Tibial nerve (tissue), 4 donors: Measurements from ENCODE around the gene ASIP. TPM values are rescaled to one million over a fixed set of nuclear protein-coding genes. Genes with fewer than 3 reads are reported as not detected.
A peak's percentile ranks its signal among the peaks of the same experiment; 100 is the strongest.
"Not testable (repeated sequence)": the region's sequence is repeated elsewhere in the genome, so short reads cannot be mapped to it uniquely, and the experiment has no call there.

Experiments
- DNase-seq, 2 donors: peaks; one replicate each; pipeline ENCODE4 v3.0.0-alpha.2; 2019; ENCODE audit warnings: low spot score in 2 of 2
- H3K27ac ChIP-seq, 4 donors: fragments of 200-600 bp; sonication (generic) in 3 of 4; one replicate each; pipeline ENCODE4 v1.5.1; 2017 to 2019; ENCODE audit warnings: mild to moderate bottlenecking in 1 of 4
- H3K27me3 ChIP-seq, 2 donors: fragments of 200-600 bp; sonication (generic) in 1 of 2; one replicate each; pipeline versions ENCODE4 v1.5.1 to v1.6.0; 2017 to 2019
- H3K36me3 ChIP-seq, 3 donors: fragments of 200-600 bp; sonication (generic); one replicate each; pipeline ENCODE4 v1.5.1; 2018 to 2019
- H3K4me1 ChIP-seq, 4 donors: fragments of 200-600 bp; sonication (generic) in 3 of 4; one replicate each; pipeline ENCODE4 v1.5.1; 2017 to 2019
- H3K4me3 ChIP-seq, 4 donors: fragments of 200-600 bp; sonication (generic) in 3 of 4; one replicate each; pipeline ENCODE4 v1.5.1; 2017 to 2019; ENCODE audit warnings: mild to moderate bottlenecking in 1 of 4, moderate library complexity in 1 of 4
- H3K9me3 ChIP-seq, 4 donors: fragments of 200-600 bp; sonication (generic) in 3 of 4; one replicate each; pipeline ENCODE4 v1.5.1; 2017 to 2019
- EP300 ChIP-seq, 2 donors: sonication (generic); formaldehyde crosslinking; IDR thresholded peaks; one replicate each; pipeline ENCODE4 v1.6.1; 2017; ENCODE audit warnings: antibody characterized with exemption in 2 of 2, mild to moderate bottlenecking in 1 of 2
- POLR2A ChIP-seq, 2 donors: fragments of 450-650 bp; IDR thresholded peaks; one replicate each; pipeline ENCODE4 v1.6.1; 2017; ENCODE audit warnings: antibody characterized with exemption in 2 of 2, mild to moderate bottlenecking in 2 of 2, moderate library complexity in 2 of 2
- WGBS, 2 donors: methylation state at CpG; one replicate each; pipeline ENCODE4 v1.1.5; 2018; 5-methylcytosine and 5-hydroxymethylcytosine counted together
- total RNA-seq, 4 donors: library from RNA; depleted of rRNA; stranded (reverse); fragments of >200 nt; gene quantifications; one replicate each; pipeline ENCODE4 v1.1.0, GENCODE V29; 2016
- TF ChIP-seq, protein P1 (sequence below), 5 experiments: fragments of 200-600 bp in 3 of 5; fragments of 450-650 bp in 2 of 5; sonication (generic) in 3 of 5; IDR thresholded peaks; one replicate each; pipeline ENCODE4 v1.5.1; 2016 to 2019; ENCODE audit warnings: antibody characterized with exemption in 5 of 5, mild to moderate bottlenecking in 3 of 5, moderate library complexity in 2 of 5

Gene ASIP
- total RNA-seq, 4 donors from 2014 or later, result 1.4 to 10.5 (median 3.3) TPM; not detected in 1

DNA sequence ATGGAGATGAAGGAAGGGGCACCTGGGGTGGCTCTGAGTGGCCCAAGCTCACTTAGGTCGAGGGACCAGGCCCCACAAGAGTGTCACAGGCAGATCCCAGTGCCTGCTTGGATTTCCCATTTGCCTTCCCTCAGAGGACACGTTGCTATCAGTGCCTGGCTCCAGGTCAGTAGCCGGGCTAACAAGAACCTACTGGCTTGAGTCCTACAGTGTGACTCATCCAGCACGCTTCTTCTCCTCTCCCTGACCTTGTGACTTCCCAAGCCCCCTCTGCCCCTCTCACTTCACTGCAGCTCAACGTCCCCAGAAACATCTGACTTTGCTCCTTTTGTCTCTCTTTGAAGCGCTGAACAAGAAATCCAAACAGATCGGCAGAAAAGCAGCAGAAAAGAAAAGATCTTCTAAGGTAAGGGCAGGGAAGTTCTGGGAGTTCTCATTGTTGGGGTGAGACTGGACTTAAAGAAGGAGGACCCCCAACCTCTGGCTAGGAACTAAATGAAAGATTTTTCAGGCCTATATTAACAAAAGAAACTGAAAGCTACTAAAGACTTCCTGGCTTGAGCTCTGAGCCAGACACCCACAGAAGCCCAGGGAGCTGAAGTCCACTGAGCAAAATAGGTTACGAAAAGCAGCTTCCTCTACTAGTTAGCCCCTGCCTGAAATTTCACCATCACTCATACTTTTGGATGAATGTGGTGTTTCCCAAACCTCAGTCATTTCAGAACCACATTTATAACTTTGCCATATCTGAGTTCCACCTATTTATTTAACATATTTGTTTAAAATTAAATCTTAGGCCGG lies 21.5 kb downstream of the ASIP start:
- Histone ChIP-seq H3K36me3 (no peaks in the 10 kb centered on the region), H3K9me3 (no peaks in the 10 kb centered on the region), H3K27me3 (no peaks in the 10 kb centered on the region), H3K4me1 (no peaks in the 10 kb centered on the region), H3K4me3 (no peak overlapping the region), H3K27ac (peak overlapping the region in 2 of 4 donors; percentile 57 to 63)
- DNase-seq, result no peak
- 49 to 51% methylated on average over 9 of the region's 9 CpGs for WGBS, 2 donors
- TF ChIP-seq, protein P1, sequence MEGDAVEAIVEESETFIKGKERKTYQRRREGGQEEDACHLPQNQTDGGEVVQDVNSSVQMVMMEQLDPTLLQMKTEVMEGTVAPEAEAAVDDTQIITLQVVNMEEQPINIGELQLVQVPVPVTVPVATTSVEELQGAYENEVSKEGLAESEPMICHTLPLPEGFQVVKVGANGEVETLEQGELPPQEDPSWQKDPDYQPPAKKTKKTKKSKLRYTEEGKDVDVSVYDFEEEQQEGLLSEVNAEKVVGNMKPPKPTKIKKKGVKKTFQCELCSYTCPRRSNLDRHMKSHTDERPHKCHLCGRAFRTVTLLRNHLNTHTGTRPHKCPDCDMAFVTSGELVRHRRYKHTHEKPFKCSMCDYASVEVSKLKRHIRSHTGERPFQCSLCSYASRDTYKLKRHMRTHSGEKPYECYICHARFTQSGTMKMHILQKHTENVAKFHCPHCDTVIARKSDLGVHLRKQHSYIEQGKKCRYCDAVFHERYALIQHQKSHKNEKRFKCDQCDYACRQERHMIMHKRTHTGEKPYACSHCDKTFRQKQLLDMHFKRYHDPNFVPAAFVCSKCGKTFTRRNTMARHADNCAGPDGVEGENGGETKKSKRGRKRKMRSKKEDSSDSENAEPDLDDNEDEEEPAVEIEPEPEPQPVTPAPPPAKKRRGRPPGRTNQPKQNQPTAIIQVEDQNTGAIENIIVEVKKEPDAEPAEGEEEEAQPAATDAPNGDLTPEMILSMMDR (IDR thresholded peaks at IDR 0.05), result no peak
- TF ChIP-seq EP300 (IDR thresholded peaks at IDR 0.05) (no peak), POLR2A (IDR thresholded peaks at IDR 0.05) (no peak)

DNA sequence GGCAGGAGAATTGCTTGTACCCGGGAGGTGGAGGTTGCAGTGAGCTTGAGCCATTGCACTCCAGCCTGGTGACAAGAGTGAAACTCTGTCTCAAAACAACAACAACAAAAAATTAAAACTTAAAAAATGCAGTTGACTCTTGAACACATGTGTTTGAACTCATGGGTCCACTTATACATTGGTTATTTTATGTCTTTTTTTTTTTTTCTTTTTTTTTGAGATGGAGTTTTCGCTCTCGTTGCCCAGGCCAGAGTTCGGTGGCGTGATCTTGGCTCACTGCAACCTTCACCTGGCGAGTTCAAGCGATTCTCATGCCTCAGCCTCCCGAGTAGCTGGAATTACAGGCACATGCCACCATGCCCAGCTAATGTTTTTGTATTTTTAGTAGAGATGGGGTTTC lies 22.2 kb downstream of the ASIP start:
- 97% methylated on average over 8 of the region's 8 CpGs for WGBS, 2 donors
- H3K9me3 ChIP-seq, H3K27ac ChIP-seq, H3K4me1 ChIP-seq, H3K36me3 ChIP-seq, DNase-seq, H3K4me3 ChIP-seq, H3K27me3 ChIP-seq: not testable (repeated sequence)

DNA sequence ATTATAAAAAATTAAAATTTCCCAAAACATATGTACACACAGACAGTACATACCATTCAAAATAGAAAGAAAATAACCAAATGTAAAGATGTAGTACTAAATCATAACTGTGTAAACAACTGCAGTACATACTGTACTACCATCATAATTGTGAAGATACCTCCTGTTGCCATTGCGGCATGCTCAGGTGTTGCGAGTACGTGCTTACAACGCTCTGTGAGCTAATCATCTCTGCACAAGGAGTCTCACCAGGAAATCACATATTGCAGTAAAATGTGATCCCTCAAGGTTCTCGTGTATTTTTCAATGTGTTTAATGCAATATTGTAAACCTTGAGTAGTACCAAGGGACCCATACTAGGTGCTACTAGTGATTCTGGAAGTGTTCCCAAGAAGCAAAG lies 22.9 kb downstream of the ASIP start:
- no peaks in the 10 kb centered on the region for H3K9me3 ChIP-seq
- no peak overlapping the region for H3K4me3 ChIP-seq
- 92 to 96% methylated on average over 5 of the region's 5 CpGs for WGBS, 2 donors
- H3K27ac ChIP-seq, result no peak overlapping the region
- H3K36me3 ChIP-seq, result no peaks in the 10 kb centered on the region
- peaks cover 0 to 7% (median 6%) of the 10 kb centered on the region in 4 donors for H3K4me1 ChIP-seq
- DNase-seq, result no peak
- TF ChIP-seq EP300 (IDR thresholded peaks at IDR 0.05) (no peak), POLR2A (IDR thresholded peaks at IDR 0.05) (no peak)
- TF ChIP-seq, protein P1 (IDR thresholded peaks at IDR 0.05), result no peak
- peaks cover 0 to 2% of the 10 kb centered on the region in 2 donors for H3K27me3 ChIP-seq

DNA sequence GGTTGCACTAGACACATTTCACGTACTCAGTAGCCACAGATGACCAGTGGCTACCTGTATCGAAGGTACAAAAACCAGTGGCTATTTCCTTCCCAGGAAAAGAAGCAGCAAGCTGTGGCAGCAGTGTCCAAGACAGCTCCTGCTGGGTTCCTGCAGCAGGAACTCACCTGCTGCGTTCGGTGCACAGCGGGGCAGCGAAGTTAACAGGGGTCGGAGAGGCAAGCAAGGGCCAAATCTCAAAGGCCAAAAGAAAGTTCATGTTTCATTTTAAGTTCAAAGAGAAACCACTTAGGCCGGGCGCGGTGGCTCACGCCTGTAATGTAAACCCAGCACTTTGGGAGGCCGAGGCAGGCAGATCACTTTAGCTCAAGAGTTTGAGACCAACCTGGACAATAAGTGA lies 26.9 kb downstream of the ASIP start:
- TF ChIP-seq POLR2A (IDR thresholded peaks at IDR 0.05) (no peak), EP300 (IDR thresholded peaks at IDR 0.05) (no peak)
- TF ChIP-seq, protein P1 (IDR thresholded peaks at IDR 0.05), result no peak
- Histone ChIP-seq H3K4me3 (no peak overlapping the region), H3K36me3 (peaks cover 0 to under 1% (median 0%) of the 10 kb centered on the region in 3 donors), H3K27me3 (peaks cover 0 to 7% of the 10 kb centered on the region in 2 donors), H3K27ac (no peak overlapping the region), H3K9me3 (no peaks in the 10 kb centered on the region), H3K4me1 (peaks cover 0 to 20% (median 9%) of the 10 kb centered on the region in 4 donors)
- 98% methylated on average over 12 of the region's 12 CpGs for WGBS, 2 donors
- DNase-seq, result no peak

DNA sequence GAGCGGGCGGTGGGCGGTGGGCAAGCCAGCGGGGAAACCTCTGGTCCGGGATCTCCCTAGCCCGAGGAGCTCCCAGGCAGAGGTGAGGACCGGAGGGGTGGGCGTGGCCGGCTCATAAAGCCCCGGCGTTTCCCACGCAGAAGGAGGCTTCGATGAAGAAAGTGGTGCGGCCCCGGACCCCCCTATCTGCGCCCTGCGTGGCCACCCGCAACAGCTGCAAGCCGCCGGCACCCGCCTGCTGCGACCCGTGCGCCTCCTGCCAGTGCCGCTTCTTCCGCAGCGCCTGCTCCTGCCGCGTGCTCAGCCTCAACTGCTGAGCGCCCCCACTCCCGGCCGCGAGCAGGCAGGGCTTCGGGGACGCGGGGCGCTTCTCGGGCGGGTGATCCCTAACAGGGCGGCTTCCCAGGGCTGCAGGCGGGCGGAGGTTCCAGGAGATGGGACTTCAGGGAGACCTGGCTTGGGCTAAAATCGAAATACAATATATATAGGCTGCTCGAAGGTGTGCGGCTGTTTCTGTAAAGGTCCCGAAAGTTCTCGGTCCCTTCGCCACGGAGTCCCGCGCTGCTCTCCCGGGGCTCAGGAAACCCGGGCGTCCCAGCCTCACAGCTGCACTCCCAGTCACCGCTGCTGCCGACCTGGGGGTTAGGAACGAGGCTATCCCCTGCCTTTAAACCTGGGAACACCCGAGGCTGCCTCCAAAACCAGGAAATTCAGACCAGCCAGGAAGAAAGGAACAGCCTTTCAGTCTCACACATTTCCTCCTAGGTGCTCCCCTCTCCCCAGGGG lies 27.8 kb downstream of the ASIP start:
- H3K27ac ChIP-seq, result peak overlapping the region in 1 of 4 donors; percentile 21
- H3K9me3 ChIP-seq, result no peaks in the 10 kb centered on the region
- peaks cover 0 to 20% (median 9%) of the 10 kb centered on the region in 4 donors for H3K4me1 ChIP-seq
- TF ChIP-seq, protein P1 (IDR thresholded peaks at IDR 0.05), result no peak
- TF ChIP-seq POLR2A (IDR thresholded peaks at IDR 0.05), result no peak
- TF ChIP-seq EP300 (IDR thresholded peaks at IDR 0.05), result no peak
- peak overlapping the region in 3 of 4 donors; percentile 10 to 46 (median 35) for H3K4me3 ChIP-seq
- 11 to 25% methylated on average over 12 to 40 of the region's 58 CpGs for WGBS, 2 donors
- H3K27me3 ChIP-seq, result peaks cover 0 to 7% of the 10 kb centered on the region in 2 donors
- H3K36me3 ChIP-seq, result peaks cover 0 to 7% (median 0%) of the 10 kb centered on the region in 3 donors
- DNase-seq, result no peak
